ENCODE results near the gene DMAC2. TPM values are rescaled to one million over a fixed set of nuclear protein-coding genes. Genes with fewer than 3 reads are reported as not detected.
"Not testable (repeated sequence)": the region's sequence is repeated elsewhere in the genome, so short reads cannot be mapped to it uniquely, and the experiment has no call there.

DMAC2 gene
- total RNA-seq, 2 donors from 2014 or later: 58.3 to 58.7 TPM

DNA sequence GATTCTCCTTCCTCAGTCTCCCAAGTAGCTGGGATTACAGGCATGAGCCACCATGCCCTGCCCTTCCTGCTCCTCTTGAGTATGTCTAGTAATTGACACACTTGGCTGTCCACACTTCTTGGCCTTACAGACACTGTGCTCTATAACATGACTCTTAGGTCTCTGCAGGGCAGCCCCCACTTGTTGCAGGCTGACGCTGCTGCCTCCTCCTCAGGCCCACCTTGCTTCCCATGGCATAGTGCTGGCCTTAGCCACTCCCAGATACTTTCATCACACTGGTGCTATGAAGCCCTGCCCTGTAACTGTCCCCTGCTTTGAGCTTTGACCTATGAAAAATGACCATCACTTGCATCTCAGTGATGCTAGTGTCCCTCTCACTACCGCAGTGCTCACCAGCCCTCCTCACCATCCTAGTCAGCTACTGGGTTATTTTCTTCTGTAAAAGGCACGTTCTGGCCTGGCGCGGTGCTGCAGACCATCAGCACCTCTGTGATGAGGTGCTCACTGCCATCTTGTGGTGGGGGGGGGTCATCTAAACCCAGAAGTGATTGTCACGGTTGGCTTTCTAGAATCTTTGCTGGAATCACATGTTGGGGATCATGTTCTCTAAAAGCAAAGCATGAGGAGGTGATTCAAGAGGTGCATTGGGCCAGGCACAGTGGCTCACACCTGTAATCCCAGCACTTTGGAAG, 13.0 kb upstream of the DMAC2 start:
- Mint-ChIP-seq H3K4me1 (ENCODE audit: low read depth in 2 of 2) (peaks cover 9 to 15% of the 10 kb centered on the region in 2 donors), H3K4me3 (no peak overlapping the region), H3K27me3 (peaks cover 16 to 19% of the 10 kb centered on the region in 2 donors), H3K9me3 (no peaks in the 10 kb centered on the region), H3K36me3 (no peaks in the 10 kb centered on the region), H3K27ac (no peak overlapping the region)
- no peak for ATAC-seq
- no peak for DNase-seq (ENCODE audit: low spot score)

DNA sequence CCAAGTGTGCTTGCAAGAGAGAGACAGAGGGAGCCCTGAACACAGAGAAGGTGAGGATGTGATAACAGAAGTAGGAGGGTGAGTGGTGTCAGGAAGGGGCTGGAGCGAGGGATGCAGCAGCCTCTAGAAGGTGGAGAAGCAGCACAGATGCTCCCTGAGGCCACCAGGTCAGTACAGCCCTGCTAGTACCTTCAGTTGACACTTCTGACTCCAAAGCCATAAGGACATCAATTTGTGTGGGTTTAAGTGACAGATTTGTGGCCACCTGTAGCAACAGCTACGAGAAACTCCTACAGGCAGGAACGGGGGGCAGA, 10.1 kb upstream of the DMAC2 start:
- Mint-ChIP-seq H3K27me3 (peaks cover 7 to 18% of the 10 kb centered on the region in 2 donors), H3K4me1 (ENCODE audit: low read depth in 2 of 2) (peaks cover 9 to 10% of the 10 kb centered on the region in 2 donors), H3K9me3 (no peaks in the 10 kb centered on the region), H3K36me3 (no peaks in the 10 kb centered on the region), H3K4me3 (no peak overlapping the region), H3K27ac (peak overlapping the region in 1 of 2 donors; percentile 57)
- ATAC-seq: no peak
- no peak for DNase-seq (ENCODE audit: low spot score)

DNA sequence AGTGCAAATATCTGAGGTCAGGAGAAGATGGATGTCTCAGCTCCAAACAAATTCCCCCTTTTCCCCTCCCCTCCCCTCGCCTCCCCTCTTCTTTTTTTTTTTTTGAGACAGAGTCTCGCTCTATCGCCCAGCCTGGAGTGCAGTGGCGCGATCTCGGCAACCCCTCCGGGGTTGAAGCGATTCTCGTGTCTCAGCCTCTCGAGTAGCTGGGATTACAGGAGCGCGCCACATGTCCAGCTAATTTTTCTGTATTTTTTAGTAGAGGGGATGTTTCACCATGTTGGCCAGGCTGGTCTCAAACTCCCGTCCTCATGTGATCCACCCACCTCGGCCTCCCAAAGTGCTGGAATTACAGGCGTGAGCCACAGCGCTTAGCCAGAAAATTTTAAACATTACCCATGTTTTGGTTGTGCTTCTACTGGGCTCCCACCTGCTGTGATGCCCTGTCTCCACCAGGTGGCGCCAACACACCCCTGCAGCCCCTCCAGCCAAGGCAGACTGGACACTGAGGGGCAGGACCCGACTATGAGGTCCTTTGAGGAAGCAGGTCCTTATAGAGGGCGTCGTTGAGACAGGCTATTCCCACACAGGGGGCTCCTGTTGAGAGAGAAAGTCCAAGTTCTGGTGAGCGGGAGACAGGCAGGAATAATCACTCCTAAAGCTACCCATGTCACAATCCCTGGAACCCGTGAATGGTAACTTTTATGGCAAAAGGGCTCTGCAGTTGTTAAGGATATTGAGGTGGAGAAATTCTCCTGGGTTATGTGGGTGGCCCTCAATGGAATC, 9.6 kb upstream of the DMAC2 start:
- ATAC-seq: peak; percentile 85 to 88
- peaks cover 7 to 18% of the 10 kb centered on the region in 2 donors for H3K27me3 Mint-ChIP-seq
- H3K9me3 Mint-ChIP-seq: no peaks in the 10 kb centered on the region
- no peaks in the 10 kb centered on the region for H3K36me3 Mint-ChIP-seq
- peaks cover 9 to 10% of the 10 kb centered on the region in 2 donors for H3K4me1 Mint-ChIP-seq (ENCODE audit: low read depth in 2 of 2)
- peak overlapping the region; percentile 72 for H3K4me3 Mint-ChIP-seq
- DNase-seq (ENCODE audit: low spot score): peak; percentile 82
- peak overlapping the region in 1 of 2 donors; percentile 57 for H3K27ac Mint-ChIP-seq

DNA sequence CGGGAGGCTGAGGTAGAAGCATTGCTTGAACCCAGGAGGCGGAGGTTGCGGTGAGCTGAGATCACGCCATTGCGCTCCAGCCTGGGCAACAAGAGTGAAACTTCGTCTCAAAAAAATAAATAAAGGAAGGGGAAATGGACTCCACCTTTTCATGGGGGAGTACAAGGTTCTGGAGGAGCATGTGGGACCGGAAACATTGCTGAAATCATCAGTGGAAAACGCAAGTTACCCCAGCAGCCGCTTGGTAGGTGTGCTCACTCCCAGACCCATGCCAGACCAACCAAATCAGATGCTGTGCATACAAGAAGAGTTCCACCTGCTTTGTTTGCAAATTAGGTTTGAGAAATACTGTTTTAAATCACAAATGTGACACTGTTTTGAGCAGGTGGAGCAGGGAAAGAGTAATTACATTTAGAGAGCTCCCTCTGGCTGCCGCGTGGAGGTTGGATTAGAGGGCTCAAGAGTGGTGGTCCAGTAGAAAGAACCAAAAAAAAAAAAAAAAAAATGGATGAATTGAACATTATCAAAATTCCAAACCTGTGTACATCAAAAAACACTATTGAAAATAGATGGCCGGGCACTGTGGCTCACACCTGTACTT, 8.1 kb upstream of the DMAC2 start:
- peaks cover 13 to 24% of the 10 kb centered on the region in 2 donors for H3K27me3 Mint-ChIP-seq
- H3K36me3 Mint-ChIP-seq: no peaks in the 10 kb centered on the region
- H3K4me3 Mint-ChIP-seq: no peak overlapping the region
- DNase-seq (ENCODE audit: low spot score) (no peak), ATAC-seq (no peak)
- H3K27ac Mint-ChIP-seq: no peak overlapping the region
- H3K4me1 Mint-ChIP-seq (ENCODE audit: low read depth in 2 of 2): peaks cover 9 to 10% of the 10 kb centered on the region in 2 donors
- H3K9me3 Mint-ChIP-seq: no peaks in the 10 kb centered on the region

DNA sequence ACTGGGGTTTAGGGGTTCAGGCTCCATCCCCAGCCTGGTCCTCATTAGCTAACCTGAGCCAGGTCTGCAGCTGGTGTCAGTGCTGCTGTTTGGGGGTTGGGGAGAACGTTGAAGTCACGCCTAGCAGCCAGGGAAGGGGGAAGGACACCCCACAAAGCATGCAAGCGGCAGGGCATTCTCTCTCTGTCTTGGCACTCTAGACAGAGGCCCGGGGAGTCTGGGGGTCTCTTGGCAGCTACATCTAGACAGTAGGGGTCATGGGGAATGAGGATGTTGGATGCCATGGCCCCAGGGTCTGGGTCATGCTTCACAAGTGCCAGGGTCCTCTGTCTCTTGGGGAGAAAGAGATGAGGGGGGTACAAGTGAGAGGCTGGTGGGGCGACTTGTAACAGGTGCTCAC, 5.9 kb upstream of the DMAC2 start:
- no peaks in the 10 kb centered on the region for H3K36me3 Mint-ChIP-seq
- H3K9me3 Mint-ChIP-seq: no peaks in the 10 kb centered on the region
- H3K27ac Mint-ChIP-seq: no peak overlapping the region
- peaks cover 13 to 24% of the 10 kb centered on the region in 2 donors for H3K27me3 Mint-ChIP-seq
- H3K4me1 Mint-ChIP-seq (ENCODE audit: low read depth in 2 of 2): peaks cover 9 to 10% of the 10 kb centered on the region in 2 donors
- no peak overlapping the region for H3K4me3 Mint-ChIP-seq
- no peak for DNase-seq (ENCODE audit: low spot score)
- no peak for ATAC-seq

DNA sequence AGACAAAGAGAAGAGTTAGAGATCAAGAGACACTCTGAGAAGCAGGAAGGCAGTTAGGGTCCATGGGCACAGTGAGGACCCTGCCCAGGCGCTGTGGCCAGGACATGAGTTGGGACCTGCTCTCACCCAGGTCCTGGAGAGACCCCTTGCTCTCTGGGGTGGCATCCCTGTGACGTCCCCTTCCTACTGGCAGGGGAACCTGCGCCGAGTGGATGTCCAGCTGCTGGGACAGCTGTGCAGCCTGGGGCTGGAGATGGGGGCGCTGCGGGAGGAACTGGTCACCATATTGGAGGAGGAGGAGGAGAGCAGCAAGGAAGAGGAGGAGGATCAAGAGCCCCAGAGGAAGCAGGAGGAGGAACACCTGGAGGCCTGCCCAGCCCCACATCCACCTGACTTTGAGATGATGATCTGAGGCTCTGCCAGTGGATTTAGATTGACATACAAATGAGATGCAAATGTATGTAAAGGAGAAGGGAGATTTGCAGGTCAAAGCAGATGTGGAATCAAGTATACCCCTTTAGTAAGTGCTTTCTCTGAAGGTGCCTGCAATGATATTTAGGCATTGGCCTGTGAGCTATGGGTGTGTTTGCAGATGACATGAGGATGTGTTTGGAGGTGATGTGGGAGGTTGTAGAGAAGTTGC, 4.2 kb upstream of the DMAC2 start:
- no peaks in the 10 kb centered on the region for H3K9me3 Mint-ChIP-seq
- H3K27me3 Mint-ChIP-seq: peaks cover 6 to 13% of the 10 kb centered on the region in 2 donors
- H3K27ac Mint-ChIP-seq: no peak overlapping the region
- ATAC-seq (no peak), DNase-seq (ENCODE audit: low spot score) (no peak)
- H3K4me1 Mint-ChIP-seq (ENCODE audit: low read depth in 2 of 2): no peaks in the 10 kb centered on the region
- no peaks in the 10 kb centered on the region for H3K36me3 Mint-ChIP-seq
- H3K4me3 Mint-ChIP-seq: no peak overlapping the region

DNA sequence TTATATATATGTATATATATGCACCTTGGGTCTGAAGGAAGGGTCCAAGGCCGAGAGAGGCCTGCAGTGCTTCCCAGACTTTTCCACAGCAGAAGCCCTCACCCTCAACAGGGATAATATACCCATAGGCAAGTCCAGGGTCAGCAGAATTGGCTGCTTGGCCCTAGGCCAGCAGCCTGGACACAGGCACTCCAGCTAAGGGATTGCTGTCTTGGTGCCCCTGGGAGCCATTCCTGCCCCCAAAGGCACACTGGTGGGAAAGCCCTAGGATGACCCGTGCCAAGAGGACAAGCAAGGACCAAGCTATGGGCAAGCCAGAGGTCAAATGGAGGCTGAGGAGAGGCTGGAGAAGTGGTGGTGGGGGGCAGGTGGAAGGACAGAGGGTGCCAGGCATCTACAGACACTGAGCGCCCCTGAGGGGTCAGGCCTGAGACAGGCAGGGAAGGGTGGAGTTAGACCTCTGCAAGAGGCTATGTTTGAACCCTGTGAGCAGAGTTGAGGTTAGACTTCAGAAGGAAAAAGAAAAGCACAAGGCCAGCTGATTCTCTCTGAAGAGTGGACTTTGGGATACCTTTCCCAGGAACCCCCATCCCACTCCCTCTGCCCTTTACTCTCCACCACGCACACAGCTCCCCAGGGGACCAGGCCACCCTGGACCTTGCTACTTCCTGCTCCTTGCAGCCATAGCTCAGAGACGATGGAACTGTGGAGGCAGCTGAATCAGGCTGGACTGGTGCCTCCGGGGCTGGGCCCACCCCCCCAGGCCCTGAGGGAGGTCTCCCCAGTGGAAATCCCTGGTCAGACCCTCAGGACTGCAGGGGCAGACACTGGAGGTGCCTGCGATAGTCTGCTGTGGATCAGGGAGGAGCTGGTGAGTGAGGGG, 3.0 kb upstream of the DMAC2 start, which contains the start of gene ERICH4:
Gene ERICH4 (plus strand): TSS at position 684 of the 883 bp plus-strand sequence. CDS start 14 bp downstream, at position 698.
- Mint-ChIP-seq H3K36me3 (no peaks in the 10 kb centered on the region), H3K27me3 (peaks cover 6 to 13% of the 10 kb centered on the region in 2 donors), H3K27ac (no peak within 1 kb of the TSS), H3K9me3 (no peaks in the 10 kb centered on the region), H3K4me1 (ENCODE audit: low read depth in 2 of 2) (peaks cover 2 to 6% of the 10 kb centered on the region in 2 donors), H3K4me3 (no peak within 1 kb of the TSS)
- ATAC-seq: no peak
- no peak for DNase-seq (ENCODE audit: low spot score)

DNA sequence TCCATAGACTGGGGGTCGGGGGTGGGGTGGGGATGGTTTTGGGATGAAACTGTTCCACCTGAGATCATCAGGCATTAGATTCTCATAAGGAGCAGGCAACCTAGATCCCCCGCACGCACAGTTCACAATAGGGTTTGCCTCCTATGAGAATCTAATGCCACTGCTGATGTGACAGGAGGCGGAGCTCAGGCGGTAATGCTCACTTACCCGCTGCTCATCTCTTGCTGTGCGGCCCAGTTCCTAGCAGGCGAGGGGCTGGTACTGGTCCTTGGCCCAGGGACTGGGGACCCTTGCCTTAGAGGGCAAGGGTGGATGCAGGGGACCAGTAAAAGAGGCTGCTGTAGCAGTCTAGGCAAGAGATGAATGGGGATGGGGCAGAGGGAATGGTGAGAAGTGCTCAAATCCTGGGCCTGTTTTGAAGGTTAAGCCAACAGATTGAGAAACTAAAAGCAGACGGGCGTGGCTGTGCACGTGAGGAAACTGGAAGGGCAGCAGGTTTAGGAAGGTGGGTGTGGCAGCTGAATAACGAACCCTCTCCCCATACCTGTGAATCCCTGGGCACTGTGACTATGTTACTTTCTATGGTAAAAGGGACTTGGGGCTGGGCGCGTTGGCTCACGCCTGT, 1.7 kb upstream of the DMAC2 start:
- Mint-ChIP-seq H3K9me3 (no peaks in the 10 kb centered on the region), H3K36me3 (no peaks in the 10 kb centered on the region), H3K4me3 (no peak overlapping the region), H3K27me3 (peaks cover 6 to 8% of the 10 kb centered on the region in 2 donors), H3K27ac (no peak overlapping the region), H3K4me1 (ENCODE audit: low read depth in 2 of 2) (peaks cover 5 to 12% of the 10 kb centered on the region in 2 donors)
- DNase-seq (ENCODE audit: low spot score) (no peak), ATAC-seq (no peak)

DNA sequence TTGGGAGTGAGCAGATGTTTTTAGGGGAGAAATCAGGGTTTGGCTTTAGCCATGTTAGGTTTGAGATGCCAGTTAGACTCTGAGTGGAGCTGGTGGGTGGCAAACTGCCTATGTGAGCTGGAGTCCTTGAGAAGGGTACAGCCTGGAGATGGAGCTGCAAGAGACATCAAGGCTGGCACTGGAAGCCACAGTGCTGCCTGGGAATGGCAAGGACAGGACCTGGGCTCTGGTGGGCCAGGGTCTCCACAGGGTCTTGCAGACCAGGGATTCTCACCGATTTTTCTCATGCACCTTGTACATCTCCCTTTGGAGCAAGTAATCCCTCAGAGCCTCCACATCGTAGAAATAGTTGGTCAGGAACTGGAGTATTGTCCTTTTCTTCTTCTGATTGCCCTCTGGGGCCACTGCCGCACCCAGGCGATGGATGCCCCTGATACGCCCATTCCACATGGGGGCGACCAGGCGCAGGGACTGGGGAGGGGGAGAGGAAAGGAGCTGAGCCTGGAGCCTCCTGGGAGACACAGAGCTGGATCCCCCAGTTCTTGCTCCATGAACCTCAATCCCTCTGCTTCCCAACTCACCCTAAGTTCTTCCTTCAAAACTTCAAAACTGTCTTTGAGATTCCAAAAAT, 1.7 kb downstream of the DMAC2 start:
- Mint-ChIP-seq H3K4me3 (no peak overlapping the region), H3K27ac (peak overlapping the region in 1 of 2 donors; percentile 36), H3K9me3 (no peaks in the 10 kb centered on the region), H3K4me1 (ENCODE audit: low read depth in 2 of 2) (peaks cover 10 to 16% of the 10 kb centered on the region in 2 donors), H3K27me3 (no peaks in the 10 kb centered on the region), H3K36me3 (no peaks in the 10 kb centered on the region)
- ATAC-seq (no peak), DNase-seq (ENCODE audit: low spot score) (no peak)

DNA sequence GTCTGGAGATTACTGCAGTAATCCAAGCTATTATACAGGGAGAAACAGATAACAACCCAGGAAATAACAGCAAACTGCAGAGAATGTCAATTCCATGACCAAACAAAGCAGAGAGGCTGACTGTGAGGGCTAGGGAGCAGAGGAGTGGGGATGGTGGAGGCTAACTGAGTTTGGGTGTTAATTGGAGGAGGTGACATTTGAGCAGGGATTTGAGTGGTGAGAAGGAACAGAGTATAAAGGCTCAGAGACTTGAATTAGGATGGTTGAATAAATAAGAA, 3.1 kb downstream of the DMAC2 start:
- no peak for ATAC-seq
- no peak overlapping the region for H3K4me3 Mint-ChIP-seq
- H3K27ac Mint-ChIP-seq: peak overlapping the region in 1 of 2 donors; percentile 8
- no peaks in the 10 kb centered on the region for H3K27me3 Mint-ChIP-seq
- H3K4me1 Mint-ChIP-seq (ENCODE audit: low read depth in 2 of 2): peaks cover 10 to 16% of the 10 kb centered on the region in 2 donors
- peaks cover 6% of the 10 kb centered on the region for H3K36me3 Mint-ChIP-seq
- no peaks in the 10 kb centered on the region for H3K9me3 Mint-ChIP-seq
- no peak for DNase-seq (ENCODE audit: low spot score)

DNA sequence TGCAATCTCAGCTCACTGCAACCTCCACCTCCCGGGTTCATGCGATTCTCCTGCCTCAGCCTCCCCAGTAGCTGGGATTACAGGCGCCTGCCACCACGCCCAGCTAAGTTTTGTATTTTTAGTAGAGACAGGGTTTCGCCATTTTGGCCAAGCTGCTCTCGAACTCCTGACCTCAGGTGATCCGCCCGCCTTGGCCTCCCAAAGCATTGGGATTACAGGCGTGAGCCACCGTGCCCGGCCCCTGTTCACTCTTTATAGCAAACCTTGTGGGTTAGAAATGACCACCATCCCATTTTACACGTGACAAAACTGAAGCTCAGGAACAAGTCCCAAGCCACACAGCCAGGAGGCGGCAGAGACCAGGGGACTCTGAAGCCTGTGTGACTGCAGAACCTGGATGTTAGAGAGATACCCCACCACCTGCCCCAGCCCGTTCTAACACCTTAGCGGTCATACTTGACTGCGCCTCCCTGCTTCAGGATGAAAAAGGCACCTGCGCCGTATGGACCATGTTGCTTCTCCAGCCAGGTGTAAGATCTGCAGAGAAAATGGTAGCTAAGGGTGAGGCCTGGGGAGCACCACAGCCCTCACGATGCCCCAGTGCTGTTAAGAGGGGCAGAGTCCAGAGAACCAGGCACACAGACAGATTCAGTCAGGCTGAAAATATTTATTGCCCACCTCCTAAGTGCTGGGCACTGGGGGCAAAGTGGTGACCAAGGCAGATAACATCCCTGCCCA, 3.6 kb downstream of the DMAC2 start:
- DNase-seq (ENCODE audit: low spot score): no peak
- Mint-ChIP-seq H3K27me3 (no peaks in the 10 kb centered on the region), H3K27ac (peak overlapping the region in 1 of 2 donors; percentile 8), H3K9me3 (no peaks in the 10 kb centered on the region), H3K4me1 (ENCODE audit: low read depth in 2 of 2) (peaks cover 10 to 19% of the 10 kb centered on the region in 2 donors), H3K4me3 (no peak overlapping the region), H3K36me3 (peaks cover 6% of the 10 kb centered on the region)
- ATAC-seq: no peak

DNA sequence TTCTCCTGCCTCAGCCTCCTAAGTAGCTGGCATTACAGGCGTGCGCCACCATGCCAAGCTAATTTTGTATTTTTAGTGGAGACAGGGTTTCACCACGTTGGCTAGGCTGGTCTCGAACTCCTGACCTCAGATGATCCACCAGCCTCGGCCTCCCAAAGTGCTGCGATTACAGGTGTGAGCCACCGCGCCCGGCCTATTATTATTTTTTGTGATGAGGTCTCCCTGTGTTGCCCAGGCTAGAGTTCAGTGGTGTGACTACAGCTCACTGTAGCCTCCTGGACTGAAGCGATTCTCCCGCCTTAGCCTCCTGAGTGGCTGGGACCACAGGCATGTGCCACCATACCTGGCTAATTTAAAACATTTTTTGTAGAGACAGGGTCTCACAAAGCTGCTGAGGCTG, 4.3 kb downstream of the DMAC2 start:
- not testable (repeated sequence) for H3K36me3 Mint-ChIP-seq; H3K27me3 Mint-ChIP-seq; ATAC-seq; H3K4me3 Mint-ChIP-seq; H3K27ac Mint-ChIP-seq; H3K9me3 Mint-ChIP-seq; DNase-seq (ENCODE audit: low spot score)
- H3K4me1 Mint-ChIP-seq (ENCODE audit: low read depth in 2 of 2): peaks cover 10 to 21% of the 10 kb centered on the region in 2 donors
